ENCODE results near the gene PNMA8B.

Gene PNMA8B

DNA sequence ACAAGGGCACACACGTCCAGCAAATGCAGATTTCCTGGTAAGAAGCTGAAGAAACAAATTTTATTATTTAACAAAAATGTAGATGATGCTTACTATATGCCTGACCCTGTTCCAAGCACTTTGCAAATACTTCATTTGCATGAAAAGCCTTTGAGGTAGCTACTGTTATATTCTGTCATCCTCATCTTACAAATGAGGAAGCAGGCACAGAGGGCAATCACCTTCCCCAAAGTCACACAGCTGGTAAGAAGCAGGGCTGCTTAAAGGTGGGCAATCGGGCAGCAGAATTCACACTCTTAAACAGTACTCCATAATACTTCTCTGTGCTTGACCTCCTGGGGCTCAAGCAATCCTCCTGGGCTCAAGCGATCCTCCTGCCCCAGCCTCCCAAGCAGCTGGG is 48.7 kb downstream of the PNMA8B start:
- H3K27ac ChIP-seq, result no peak overlapping the region
- H3K36me3 ChIP-seq, result no peaks in the 10 kb centered on the region
- H3K4me3 ChIP-seq, result no peak overlapping the region
- no peaks in the 10 kb centered on the region for H4K20me1 ChIP-seq
- peaks cover 15 to 20% (median 19%) of the 10 kb centered on the region in 11 experiments; a peak in 21 of 22 replicates for H3K9me3 ChIP-seq (replicated peaks in 1 of 11)
- no peaks in the 10 kb centered on the region for H3K27me3 ChIP-seq
- H3K4me1 ChIP-seq, result peaks cover 7 to 19% (median 10%) of the 10 kb centered on the region in 10 experiments; a peak in 19 of 20 replicates
- no peak overlapping the region for H3K9ac ChIP-seq
- TF ChIP-seq Cebpa-rat (IDR thresholded peaks at IDR 0.05), result no peak
- no peak overlapping the region for H3K4me2 ChIP-seq

DNA sequence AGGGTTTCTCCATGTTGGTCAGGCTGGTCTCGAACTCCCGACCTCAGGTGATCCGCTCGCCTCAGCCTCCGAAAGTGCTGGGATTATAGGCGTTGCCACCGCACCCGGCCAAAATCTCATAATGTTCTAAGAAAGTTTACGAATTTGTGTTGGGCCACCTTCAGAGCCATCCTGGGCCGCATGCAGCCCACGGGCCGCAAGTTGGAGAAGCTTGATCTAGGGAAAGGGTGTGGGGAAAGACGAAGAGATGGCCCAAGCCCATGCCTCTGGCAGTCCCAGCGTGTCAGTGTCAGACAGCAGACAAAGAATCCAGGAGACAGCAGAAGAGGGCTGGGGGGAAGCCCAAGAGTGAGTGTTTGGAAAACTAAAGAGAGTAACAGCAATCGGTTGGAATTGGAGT is 49.6 kb downstream of the PNMA8B start:
- no peak overlapping the region for H3K27ac ChIP-seq
- H3K4me3 ChIP-seq, result no peak overlapping the region
- H3K27me3 ChIP-seq, result no peaks in the 10 kb centered on the region
- H3K4me1 ChIP-seq, result peaks cover 7 to 19% (median 10%) of the 10 kb centered on the region in 10 experiments; a peak in 19 of 20 replicates
- H3K36me3 ChIP-seq, result no peaks in the 10 kb centered on the region
- no peak overlapping the region for H3K9ac ChIP-seq
- peaks cover 15 to 20% (median 19%) of the 10 kb centered on the region in 11 experiments; a peak in 21 of 22 replicates for H3K9me3 ChIP-seq (replicated peaks in 1 of 11)
- H4K20me1 ChIP-seq, result no peaks in the 10 kb centered on the region
- no peak overlapping the region for H3K4me2 ChIP-seq
- TF ChIP-seq Cebpa-rat (IDR thresholded peaks at IDR 0.05), result no peak

DNA sequence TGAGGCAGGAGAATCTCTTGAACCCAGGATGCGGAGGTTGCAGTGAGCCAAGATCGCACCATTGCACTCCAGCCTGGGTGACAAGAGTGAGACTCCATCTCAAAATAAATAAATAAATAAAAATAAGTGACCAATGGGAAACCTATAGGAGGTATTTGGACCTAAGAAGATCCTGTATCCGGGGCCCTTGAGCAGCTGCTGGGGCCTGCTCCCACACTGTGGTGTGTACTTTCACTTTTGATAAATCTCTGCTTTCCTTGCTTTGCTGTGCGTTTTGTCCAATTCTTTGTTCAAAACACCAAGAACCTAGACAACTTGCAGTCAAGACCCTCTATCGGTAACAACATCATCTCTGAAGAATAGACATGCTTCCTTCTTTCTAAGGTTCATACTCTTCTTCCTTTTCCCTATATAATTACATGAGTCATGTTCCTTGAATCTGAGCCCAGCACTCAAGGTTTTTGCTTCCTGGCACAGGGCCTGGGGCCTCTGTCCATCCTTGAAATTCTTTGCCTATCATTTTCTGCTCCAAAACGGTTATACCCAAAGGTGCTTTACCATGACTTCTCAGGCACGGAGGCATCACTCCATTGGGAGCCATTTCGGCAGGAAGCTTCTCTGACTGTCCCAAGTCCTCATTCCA is 52.7 kb downstream of the PNMA8B start:
- no peaks in the 10 kb centered on the region for H3K9me3 ChIP-seq (replicated peaks in 1 of 11)
- H3K9ac ChIP-seq, result no peak overlapping the region
- peak overlapping the region in 5 of 11 experiments; percentile 6 to 53 (median 25); a peak in 6 of 22 replicates for H3K4me2 ChIP-seq
- no peaks in the 10 kb centered on the region for H4K20me1 ChIP-seq
- no peak for TF ChIP-seq Cebpa-rat (IDR thresholded peaks at IDR 0.05)
- no peaks in the 10 kb centered on the region for H3K27me3 ChIP-seq
- H3K4me3 ChIP-seq, result no peak overlapping the region
- no peak overlapping the region for H3K27ac ChIP-seq
- peaks cover 5 to 16% (median 8%) of the 10 kb centered on the region in 10 experiments; a peak in 19 of 20 replicates for H3K4me1 ChIP-seq
- H3K36me3 ChIP-seq, result no peaks in the 10 kb centered on the region

DNA sequence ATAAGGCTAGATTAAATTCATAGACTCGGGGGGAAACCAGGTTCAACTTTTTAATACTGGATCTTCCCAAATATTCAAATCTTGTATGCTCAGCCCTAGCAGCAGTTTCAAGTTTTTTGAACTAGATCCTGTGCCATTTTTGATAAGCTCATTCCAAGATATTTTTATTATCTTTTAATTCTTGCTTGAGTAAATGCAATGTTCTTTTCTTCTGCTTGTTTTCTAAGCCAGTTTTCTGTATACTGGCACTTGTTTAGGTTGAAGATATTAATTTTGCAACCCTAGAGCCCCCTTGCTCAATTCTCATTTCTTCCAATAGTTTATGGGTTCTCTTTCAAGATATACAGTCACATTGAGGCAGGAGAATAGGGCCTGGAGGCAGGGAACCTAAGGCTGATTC is 53.8 kb downstream of the PNMA8B start:
- H3K4me2 ChIP-seq, result no peak overlapping the region
- H3K36me3 ChIP-seq, result no peaks in the 10 kb centered on the region
- no peaks in the 10 kb centered on the region for H3K27me3 ChIP-seq
- H3K27ac ChIP-seq, result no peak overlapping the region
- no peak overlapping the region for H3K4me3 ChIP-seq
- peaks cover 0 to 10% (median 4%) of the 10 kb centered on the region in 10 experiments; a peak in 10 of 20 replicates for H3K4me1 ChIP-seq
- H3K9ac ChIP-seq, result no peak overlapping the region
- H3K9me3 ChIP-seq (replicated peaks in 1 of 11), result no peaks in the 10 kb centered on the region
- no peak for TF ChIP-seq Cebpa-rat (IDR thresholded peaks at IDR 0.05)
- H4K20me1 ChIP-seq, result no peaks in the 10 kb centered on the region
